ENCODE measurements around the gene VRK1. TPM values are rescaled to one million over a fixed set of nuclear protein-coding genes. Genes with fewer than 3 reads are reported as not detected.

Gene VRK1
- polyA plus RNA-seq, 2 of the 4 experiments (the other 2 are of a cell fraction): 32.2 to 34.2 TPM

- H3K9me3 ChIP-seq: no peaks in the 10 kb centered on the region
- DNase-seq (ENCODE audit: low read depth in 1 of 2, low spot score in 1 of 2): no peak
- no peak for ATAC-seq
- H3K4me1 ChIP-seq: no peaks in the 10 kb centered on the region
- ChIA-PET POLR2A (no interaction called here), CTCF (interaction anchor here (0.6 kb wide), 1 partner anchor 138 kb away, joined by 3 read pairs; no protein-coding TSS in a partner anchor)
- 93% methylated on average over 10 of the region's 10 CpGs for WGBS (ENCODE audit: missing lambda C conversion rate)
- TF ChIP-seq ZFP36 (IDR thresholded peaks at IDR 0.05; ENCODE audit: borderline replicate concordance, partially characterized antibody) (no peak), HOXB13 (CRISPR knock-in tag; IDR thresholded peaks at IDR 0.05; ENCODE audit: low read depth) (no peak), CTCF (IDR thresholded peaks at IDR 0.05) (no peak), HOXA7 (CRISPR knock-in tag; IDR thresholded peaks at IDR 0.05) (no peak), JUN (IDR thresholded peaks at IDR 0.05) (no peak), HMGXB4 (CRISPR knock-in tag; IDR thresholded peaks at IDR 0.05; ENCODE audit: borderline replicate concordance) (no peak), USF2 (IDR thresholded peaks at IDR 0.05) (no peak), FOXS1 (CRISPR knock-in tag; IDR thresholded peaks at IDR 0.05) (no peak), BHLHE40 (IDR thresholded peaks at IDR 0.05; ENCODE audit: low read depth, low read length) (no peak), HDAC2 (IDR thresholded peaks at IDR 0.05) (no peak), RAD21 (conservative IDR thresholded peaks at IDR 0.05 in 1 of 2, IDR thresholded peaks at IDR 0.05 in 1 of 2) (no peak), RCOR1 (IDR thresholded peaks at IDR 0.05; ENCODE audit: low read depth, low read length) (no peak), ZSCAN20 (CRISPR knock-in tag; IDR thresholded peaks at IDR 0.05) (no peak), MAX (IDR thresholded peaks at IDR 0.05) (no peak), PBX3 (IDR thresholded peaks at IDR 0.05) (no peak), RNF2 (IDR thresholded peaks at IDR 0.05; ENCODE audit: borderline replicate concordance, low read depth) (no peak), ELK1 (IDR thresholded peaks at IDR 0.05; ENCODE audit: low read depth, low read length) (no peak), TFCP2L1 (CRISPR knock-in tag; IDR thresholded peaks at IDR 0.05) (no peak)
- H3K27ac ChIP-seq: no peak overlapping the region
- H3K4me3 ChIP-seq: no peak overlapping the region
- no peak for FAIRE-seq
- H3K4me2 ChIP-seq: no peak overlapping the region
Observed at GRCh38 chr14:96929950-96930349, 132.8 kb downstream of the VRK1 start.

GRCh38 chr14:96930526-96930925 is 133.3 kb downstream of the VRK1 start:
- Histone ChIP-seq H3K4me1 (no peaks in the 10 kb centered on the region), H3K9me3 (no peaks in the 10 kb centered on the region), H3K4me3 (no peak overlapping the region), H3K27ac (no peak overlapping the region), H3K4me2 (no peak overlapping the region)
- TF ChIP-seq PHF8 (IDR thresholded peaks at IDR 0.05; ENCODE audit: borderline replicate concordance, low read depth) (no peak), RCOR1 (IDR thresholded peaks at IDR 0.05; ENCODE audit: low read depth, low read length) (no peak), RARB (CRISPR knock-in tag; IDR thresholded peaks at IDR 0.05) (no peak), ATOH8 (CRISPR knock-in tag; IDR thresholded peaks at IDR 0.05; ENCODE audit: low read depth) (no peak), MAZ (IDR thresholded peaks at IDR 0.05; ENCODE audit: borderline replicate concordance, low read depth, low read length) (no peak), CHD4 (IDR thresholded peaks at IDR 0.05; ENCODE audit: borderline replicate concordance) (no peak)
- ChIA-PET CTCF (no interaction called here), POLR2A (no interaction called here)
- no peak for ATAC-seq
- DNase-seq (ENCODE audit: low read depth in 1 of 2, low spot score in 1 of 2): no peak
- no peak for FAIRE-seq
- 80% methylated on average over 3 of the region's 3 CpGs for WGBS (ENCODE audit: missing lambda C conversion rate)

Measured in A549 (cell line).